ENCODE results near the gene ALKBH5. TPM values are rescaled to one million over a fixed set of nuclear protein-coding genes. Genes with fewer than 3 reads are reported as not detected.

The ALKBH5 gene
- total RNA-seq, 2 donors from 2014 or later, result 45.4 to 48.8 TPM

GRCh38 chr17:18182110-18182977 is 1.3 kb upstream of the ALKBH5 start:
- Histone ChIP-seq H3K9me3 (no peaks in the 10 kb centered on the region), H3K4me3 (peak overlapping the region; percentile 44 to 53), H3K36me3 (replicated peaks in 1 of 2; ENCODE audit: insufficient read depth in 1 of 2, low read depth in 2 of 2) (no peaks in the 10 kb centered on the region), H3K4me1 (peaks cover 36% of the 10 kb centered on the region), H3K27ac (peak overlapping the region; percentile 94 to 99 (median 97)), H3K27me3 (no peaks in the 10 kb centered on the region)
- ATAC-seq (peak; percentile 15), DNase-seq (peak; percentile 79 to 89 (median 88))
- no peak for TF ChIP-seq CTCF (IDR thresholded peaks at IDR 0.05)
- TF ChIP-seq POLR2A (IDR thresholded peaks at IDR 0.05), result no peak
- 4 to 9% methylated on average over 24 to 28 of the region's 28 CpGs for WGBS, 2 donors
- intact Hi-C loops (cut with DNase I), result no loop called here

GRCh38 chr17:18182978-18183333 is 672 bp upstream of the ALKBH5 start:
- WGBS, 2 donors, result 0 to 2% methylated on average over 26 to 33 of the region's 33 CpGs

GRCh38 chr17:18184143-18185031 is 759 bp downstream of the ALKBH5 start:
- H3K4me1 ChIP-seq, result peaks cover 56% of the 10 kb centered on the region
- no peaks in the 10 kb centered on the region for H3K36me3 ChIP-seq (replicated peaks in 1 of 2; ENCODE audit: insufficient read depth in 1 of 2, low read depth in 2 of 2)
- no peaks in the 10 kb centered on the region for H3K9me3 ChIP-seq
- 0% methylated on average over 3 to 79 of the region's 92 CpGs for WGBS, 2 donors
- peak; percentile 55 to 64 (median 58) for DNase-seq
- peak; percentile 35 to 38 (median 38) for TF ChIP-seq POLR2A (IDR thresholded peaks at IDR 0.05)
- TF ChIP-seq CTCF (IDR thresholded peaks at IDR 0.05), result no peak
- peak overlapping the region; percentile 83 to 99 (median 97) for H3K27ac ChIP-seq
- peak overlapping the region; percentile 61 to 94 for H3K4me3 ChIP-seq
- intact Hi-C loops (cut with DNase I), result no loop called here
- ATAC-seq, result no peak
- H3K27me3 ChIP-seq, result no peaks in the 10 kb centered on the region

More at GRCh38 chr17:18182978-18183333, 672 bp upstream of the ALKBH5 start:
- H3K4me1 ChIP-seq, result peaks cover 42% of the 10 kb centered on the region
- intact Hi-C loops (cut with DNase I), result no loop called here
- H3K27ac ChIP-seq, result peak overlapping the region; percentile 94 to 99 (median 97)
- no peaks in the 10 kb centered on the region for H3K36me3 ChIP-seq (replicated peaks in 1 of 2; ENCODE audit: insufficient read depth in 1 of 2, low read depth in 2 of 2)
- DNase-seq (peak; percentile 72 to 79 (median 77)), ATAC-seq (peak; percentile 31)
- H3K4me3 ChIP-seq, result peak overlapping the region; percentile 44 to 53
- H3K27me3 ChIP-seq, result no peaks in the 10 kb centered on the region
- H3K9me3 ChIP-seq, result no peaks in the 10 kb centered on the region
- TF ChIP-seq CTCF (IDR thresholded peaks at IDR 0.05), result no peak
- peak in 2 of 3 donors; percentile 61 to 70 for TF ChIP-seq POLR2A (IDR thresholded peaks at IDR 0.05)

GRCh38 chr17:18185391-18185790 is 1.8 kb downstream of the ALKBH5 start:
- H3K4me1 ChIP-seq, result peaks cover 66% of the 10 kb centered on the region

More at GRCh38 chr17:18185391-18185790, 1.8 kb downstream of the ALKBH5 start:
- no peaks in the 10 kb centered on the region for H3K27me3 ChIP-seq
- intact Hi-C loops (cut with DNase I), result no loop called here
- peak overlapping the region; percentile 17 to 98 (median 80) for H3K27ac ChIP-seq
- peak in 1 of 4 donors; percentile 14 for DNase-seq
- no peaks in the 10 kb centered on the region for H3K9me3 ChIP-seq
- ATAC-seq, result no peak
- peak overlapping the region; percentile 4 to 94 for H3K4me3 ChIP-seq
- TF ChIP-seq CTCF (IDR thresholded peaks at IDR 0.05) (no peak), POLR2A (IDR thresholded peaks at IDR 0.05) (no peak)
- WGBS, 2 donors, result 8 to 15% methylated on average over 3 of the region's 3 CpGs
- no peaks in the 10 kb centered on the region for H3K36me3 ChIP-seq (replicated peaks in 1 of 2; ENCODE audit: insufficient read depth in 1 of 2, low read depth in 2 of 2)
